ENCODE results near the gene FANCC.

FANCC gene

GRCh38 chr9:95103281-95103771 lies 214.2 kb downstream of the FANCC start:
- Mint-ChIP-seq H3K4me3 (no peak overlapping the region), H3K27me3 (no peaks in the 10 kb centered on the region), H3K9me3 (no peaks in the 10 kb centered on the region), H3K27ac (no peak overlapping the region), H3K36me3 (ENCODE audit: low read depth) (peaks cover 11% of the 10 kb centered on the region), H3K4me1 (ENCODE audit: low read depth) (no peaks in the 10 kb centered on the region)

GRCh38 chr9:95102572-95102971 lies 214.9 kb downstream of the FANCC start:
- Mint-ChIP-seq H3K27me3 (no peaks in the 10 kb centered on the region), H3K4me1 (ENCODE audit: low read depth) (no peaks in the 10 kb centered on the region), H3K27ac (no peak overlapping the region), H3K9me3 (no peaks in the 10 kb centered on the region), H3K36me3 (ENCODE audit: low read depth) (peaks cover 11% of the 10 kb centered on the region), H3K4me3 (no peak overlapping the region)

GRCh38 chr9:95102001-95102433 lies 215.5 kb downstream of the FANCC start:
- Mint-ChIP-seq H3K36me3 (ENCODE audit: low read depth) (peaks cover 11% of the 10 kb centered on the region), H3K27ac (no peak overlapping the region), H3K4me1 (ENCODE audit: low read depth) (no peaks in the 10 kb centered on the region), H3K27me3 (no peaks in the 10 kb centered on the region), H3K4me3 (no peak overlapping the region), H3K9me3 (no peaks in the 10 kb centered on the region)

- peaks cover 9% of the 10 kb centered on the region for H3K36me3 Mint-ChIP-seq (ENCODE audit: low read depth)
- no peaks in the 10 kb centered on the region for H3K27me3 Mint-ChIP-seq
- H3K4me3 Mint-ChIP-seq: no peak overlapping the region
- H3K9me3 Mint-ChIP-seq: no peaks in the 10 kb centered on the region
- H3K27ac Mint-ChIP-seq: no peak overlapping the region
- H3K4me1 Mint-ChIP-seq (ENCODE audit: low read depth): no peaks in the 10 kb centered on the region
Observed at GRCh38 chr9:95101326-95101725, 216.2 kb downstream of the FANCC start.

- Mint-ChIP-seq H3K9me3 (no peaks in the 10 kb centered on the region), H3K27me3 (no peaks in the 10 kb centered on the region), H3K4me1 (ENCODE audit: low read depth) (no peaks in the 10 kb centered on the region), H3K36me3 (ENCODE audit: low read depth) (no peaks in the 10 kb centered on the region), H3K4me3 (no peak overlapping the region), H3K27ac (no peak overlapping the region)
Observed at GRCh38 chr9:95100071-95100627, 217.4 kb downstream of the FANCC start.

GRCh38 chr9:95099321-95100070 lies 218.0 kb downstream of the FANCC start:
- no peaks in the 10 kb centered on the region for H3K9me3 Mint-ChIP-seq
- H3K4me3 Mint-ChIP-seq: no peak overlapping the region
- no peak overlapping the region for H3K27ac Mint-ChIP-seq
- no peaks in the 10 kb centered on the region for H3K27me3 Mint-ChIP-seq
- H3K4me1 Mint-ChIP-seq (ENCODE audit: low read depth): no peaks in the 10 kb centered on the region
- H3K36me3 Mint-ChIP-seq (ENCODE audit: low read depth): no peaks in the 10 kb centered on the region

- Mint-ChIP-seq H3K27me3 (no peaks in the 10 kb centered on the region), H3K27ac (no peak overlapping the region), H3K36me3 (ENCODE audit: low read depth) (no peaks in the 10 kb centered on the region), H3K9me3 (no peaks in the 10 kb centered on the region), H3K4me1 (ENCODE audit: low read depth) (no peaks in the 10 kb centered on the region), H3K4me3 (no peak overlapping the region)
Observed at GRCh38 chr9:95098391-95098921, 219.1 kb downstream of the FANCC start.

GRCh38 chr9:95097279-95097678 lies 220.2 kb downstream of the FANCC start:
- no peaks in the 10 kb centered on the region for H3K27me3 Mint-ChIP-seq
- H3K27ac Mint-ChIP-seq: no peak overlapping the region
- H3K36me3 Mint-ChIP-seq (ENCODE audit: low read depth): no peaks in the 10 kb centered on the region
- H3K4me3 Mint-ChIP-seq: no peak overlapping the region
- no peaks in the 10 kb centered on the region for H3K4me1 Mint-ChIP-seq (ENCODE audit: low read depth)
- no peaks in the 10 kb centered on the region for H3K9me3 Mint-ChIP-seq

GRCh38 chr9:95096807-95097206 lies 220.7 kb downstream of the FANCC start:
- Mint-ChIP-seq H3K27ac (no peak overlapping the region), H3K27me3 (no peaks in the 10 kb centered on the region), H3K4me3 (no peak overlapping the region), H3K36me3 (ENCODE audit: low read depth) (no peaks in the 10 kb centered on the region), H3K4me1 (ENCODE audit: low read depth) (peaks cover 1% of the 10 kb centered on the region), H3K9me3 (no peaks in the 10 kb centered on the region)

- H3K4me1 Mint-ChIP-seq (ENCODE audit: low read depth): peaks cover 4% of the 10 kb centered on the region
- no peaks in the 10 kb centered on the region for H3K36me3 Mint-ChIP-seq (ENCODE audit: low read depth)
- H3K27ac Mint-ChIP-seq: no peak overlapping the region
- H3K9me3 Mint-ChIP-seq: no peaks in the 10 kb centered on the region
- H3K27me3 Mint-ChIP-seq: no peaks in the 10 kb centered on the region
- no peak overlapping the region for H3K4me3 Mint-ChIP-seq
Observed at GRCh38 chr9:95096381-95096780, 221.1 kb downstream of the FANCC start.

- H3K4me1 Mint-ChIP-seq (ENCODE audit: low read depth): peaks cover 4% of the 10 kb centered on the region
- H3K4me3 Mint-ChIP-seq: no peak overlapping the region
- no peaks in the 10 kb centered on the region for H3K27me3 Mint-ChIP-seq
- H3K9me3 Mint-ChIP-seq: no peaks in the 10 kb centered on the region
- no peak overlapping the region for H3K27ac Mint-ChIP-seq
- H3K36me3 Mint-ChIP-seq (ENCODE audit: low read depth): no peaks in the 10 kb centered on the region
Observed at GRCh38 chr9:95095641-95096355, 221.7 kb downstream of the FANCC start.

- Mint-ChIP-seq H3K9me3 (no peaks in the 10 kb centered on the region), H3K4me3 (no peak overlapping the region), H3K27ac (no peak overlapping the region), H3K4me1 (ENCODE audit: low read depth) (peaks cover 4% of the 10 kb centered on the region), H3K27me3 (no peaks in the 10 kb centered on the region), H3K36me3 (ENCODE audit: low read depth) (no peaks in the 10 kb centered on the region)
Observed at GRCh38 chr9:95094002-95094401, 223.5 kb downstream of the FANCC start.

- Mint-ChIP-seq H3K27ac (no peak overlapping the region), H3K36me3 (ENCODE audit: low read depth) (no peaks in the 10 kb centered on the region), H3K27me3 (no peaks in the 10 kb centered on the region), H3K4me3 (no peak overlapping the region), H3K4me1 (ENCODE audit: low read depth) (peaks cover 4% of the 10 kb centered on the region), H3K9me3 (no peaks in the 10 kb centered on the region)
Observed at GRCh38 chr9:95093586-95093985, 223.9 kb downstream of the FANCC start.

GRCh38 chr9:95092262-95093072 lies 225.0 kb downstream of the FANCC start:
- Mint-ChIP-seq H3K4me1 (ENCODE audit: low read depth) (peaks cover 4% of the 10 kb centered on the region), H3K27me3 (no peaks in the 10 kb centered on the region), H3K4me3 (no peak overlapping the region), H3K36me3 (ENCODE audit: low read depth) (no peaks in the 10 kb centered on the region), H3K9me3 (no peaks in the 10 kb centered on the region), H3K27ac (no peak overlapping the region)
